Kidney epithelial cell (primary cell): ENCODE measurements around the gene SKIL. TPM values are rescaled to one million over a fixed set of nuclear protein-coding genes. Genes with fewer than 3 reads are reported as not detected.

Experiments
- DNase-seq: peaks from one replicate; pipeline ENCODE4 v3.0.0-alpha.2; 2010; ENCODE audit warnings: low read depth
- H3K27me3 ChIP-seq: 2 replicates; pipeline ENCODE4 v1.6.0; 2011; ENCODE audit warnings: low read length; ENCODE audit not compliant: control insufficient read depth, insufficient read depth
- H3K36me3 ChIP-seq: 2 replicates; pipeline ENCODE4 v1.5.1; 2011; ENCODE audit warnings: low read length; ENCODE audit not compliant: control insufficient read depth, insufficient read depth
- H3K4me3 ChIP-seq: 2 replicates; pipeline ENCODE4 v1.5.1; 2011; ENCODE audit warnings: low read depth, mild to moderate bottlenecking, control low read depth, low read length
- total RNA-seq: library from RNA; depleted of rRNA; stranded (reverse); fragments of >200 nt; gene quantifications from 2 replicates; pipeline ENCODE4 v1.2.3, GENCODE V29; 2015
- TF ChIP-seq, protein P1 (sequence below): IDR thresholded peaks from 2 replicates; pipeline ENCODE4 v1.5.1; 2011; ENCODE audit warnings: mild to moderate bottlenecking, moderate library complexity, low read length, control low read depth, inconsistent platforms; ENCODE audit not compliant: insufficient read depth, poor library complexity, severe bottlenecking

Gene SKIL
- total RNA-seq, 1 donor from 2014 or later = 108 TPM

- Histone ChIP-seq H3K27me3 (no peaks in the 10 kb centered on the region), H3K4me3 (no peak overlapping the region), H3K36me3 (no peaks in the 10 kb centered on the region)
- no peak for DNase-seq
- TF ChIP-seq, protein P1, sequence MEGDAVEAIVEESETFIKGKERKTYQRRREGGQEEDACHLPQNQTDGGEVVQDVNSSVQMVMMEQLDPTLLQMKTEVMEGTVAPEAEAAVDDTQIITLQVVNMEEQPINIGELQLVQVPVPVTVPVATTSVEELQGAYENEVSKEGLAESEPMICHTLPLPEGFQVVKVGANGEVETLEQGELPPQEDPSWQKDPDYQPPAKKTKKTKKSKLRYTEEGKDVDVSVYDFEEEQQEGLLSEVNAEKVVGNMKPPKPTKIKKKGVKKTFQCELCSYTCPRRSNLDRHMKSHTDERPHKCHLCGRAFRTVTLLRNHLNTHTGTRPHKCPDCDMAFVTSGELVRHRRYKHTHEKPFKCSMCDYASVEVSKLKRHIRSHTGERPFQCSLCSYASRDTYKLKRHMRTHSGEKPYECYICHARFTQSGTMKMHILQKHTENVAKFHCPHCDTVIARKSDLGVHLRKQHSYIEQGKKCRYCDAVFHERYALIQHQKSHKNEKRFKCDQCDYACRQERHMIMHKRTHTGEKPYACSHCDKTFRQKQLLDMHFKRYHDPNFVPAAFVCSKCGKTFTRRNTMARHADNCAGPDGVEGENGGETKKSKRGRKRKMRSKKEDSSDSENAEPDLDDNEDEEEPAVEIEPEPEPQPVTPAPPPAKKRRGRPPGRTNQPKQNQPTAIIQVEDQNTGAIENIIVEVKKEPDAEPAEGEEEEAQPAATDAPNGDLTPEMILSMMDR = no peak
Observed at GRCh38 chr3:170425491-170426239, 68.2 kb downstream of the SKIL start.

GRCh38 chr3:170426240-170426797 lies 68.8 kb downstream of the SKIL start:
- Histone ChIP-seq H3K27me3 (no peaks in the 10 kb centered on the region), H3K36me3 (no peaks in the 10 kb centered on the region), H3K4me3 (no peak overlapping the region)
- TF ChIP-seq, protein P1 = no peak
- DNase-seq = no peak

DNA sequence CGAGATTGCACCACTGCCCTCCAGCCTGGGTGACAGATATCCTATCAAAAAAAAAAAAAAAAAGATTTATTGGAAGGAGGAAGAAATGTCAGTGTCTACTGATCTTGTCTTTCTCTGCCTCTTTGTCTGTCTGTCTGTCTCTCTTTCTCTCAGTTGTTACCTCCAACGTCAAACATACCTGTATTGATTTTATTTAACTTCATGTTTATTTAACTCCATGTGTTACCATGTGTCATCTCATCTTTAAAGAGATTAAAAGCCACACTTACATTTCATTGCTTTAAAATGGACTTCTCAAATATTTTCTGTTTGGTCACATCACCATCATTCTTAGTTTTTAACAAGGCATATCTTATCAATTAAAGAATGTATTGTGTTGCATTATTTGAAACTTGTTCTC lies 70.6 kb downstream of the SKIL start:
- no peak for DNase-seq
- TF ChIP-seq, protein P1 = no peak
- Histone ChIP-seq H3K36me3 (no peaks in the 10 kb centered on the region), H3K4me3 (no peak overlapping the region), H3K27me3 (no peaks in the 10 kb centered on the region)

DNA sequence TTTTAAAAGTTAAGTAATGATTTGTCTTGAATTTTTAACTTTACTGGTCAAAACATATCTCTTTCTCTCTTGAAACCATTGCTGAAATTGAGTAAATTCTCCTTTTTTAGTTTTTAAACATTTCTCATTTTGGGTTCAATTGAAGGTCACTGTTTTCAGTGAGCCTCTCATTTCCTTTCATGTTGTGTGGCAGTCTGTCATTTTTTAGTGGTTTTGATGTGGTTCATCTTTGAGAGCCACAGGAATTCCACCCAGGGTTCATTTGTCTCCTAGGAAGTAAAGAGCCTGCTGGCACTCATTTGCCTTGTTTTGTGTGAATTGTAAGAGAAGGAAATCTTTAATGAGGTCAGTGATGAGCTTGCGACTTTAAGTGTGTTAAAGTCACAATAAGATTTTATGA lies 71.5 kb downstream of the SKIL start:
- no peak overlapping the region for H3K4me3 ChIP-seq
- DNase-seq = peak; percentile 53
- H3K27me3 ChIP-seq = no peaks in the 10 kb centered on the region
- TF ChIP-seq, protein P1 = no peak
- no peaks in the 10 kb centered on the region for H3K36me3 ChIP-seq

GRCh38 chr3:170431054-170431453 lies 73.5 kb downstream of the SKIL start:
- Histone ChIP-seq H3K36me3 (no peaks in the 10 kb centered on the region), H3K4me3 (no peak overlapping the region), H3K27me3 (no peaks in the 10 kb centered on the region)
- DNase-seq = no peak
- TF ChIP-seq, protein P1 = no peak
